Cardiac muscle cell (in vitro differentiated cells and primary cell): ENCODE measurements around the gene ERBIN. TPM values are rescaled to one million over a fixed set of nuclear protein-coding genes. Genes with fewer than 3 reads are reported as not detected.
A peak's percentile ranks its signal among the peaks of the same experiment; 100 is the strongest.

Experiments used
- DNase-seq, 2 donors: peaks; one replicate each; pipeline versions ENCODE4 v3.0.0 to v3.0.0-alpha.2; 2010 to 2017; ENCODE audit warnings: low read depth in 1 of 2, low spot score in 1 of 2
- H3K27ac ChIP-seq: fragments of 200-600 bp; sonication (generic); 2 replicates; pipeline ENCODE4 v1.5.1; 2016
- H3K27me3 ChIP-seq: fragments of 200-600 bp; sonication (generic); 2 replicates; pipeline ENCODE4 v1.6.0; 2016; ENCODE audit warnings: control low read depth
- H3K36me3 ChIP-seq: fragments of 200-600 bp; sonication (generic); 2 replicates; pipeline ENCODE4 v1.5.1; 2016; ENCODE audit warnings: control low read depth
- H3K4me1 ChIP-seq: fragments of 200-600 bp; sonication (generic); 2 replicates; pipeline ENCODE4 v1.8.1; 2017; ENCODE audit warnings: low read depth, mild to moderate bottlenecking, mixed run types
- H3K4me3 ChIP-seq: fragments of 200-600 bp; sonication (generic); 2 replicates; pipeline ENCODE4 v1.5.1; 2016; ENCODE audit warnings: mild to moderate bottlenecking
- H3K9me3 ChIP-seq: fragments of 200-600 bp; sonication (generic); 2 replicates; pipeline ENCODE4 v1.5.1; 2017; ENCODE audit warnings: low read depth, mild to moderate bottlenecking, control low read depth
- polyA plus RNA-seq: library from polyadenylated mRNA; unstranded; fragments of >200 nt; fragmentation: Nextera tagmentation; extraction: Ambion mirVana; gene quantifications from 2 replicates; pipeline ENCODE4 v1.2.1, GENCODE V29; 2016
- total RNA-seq: library from RNA; depleted of rRNA; stranded (reverse); fragments of >200 nt; gene quantifications from 2 replicates; pipeline ENCODE4 v1.2.3, GENCODE V29; 2016
- TF ChIP-seq, protein P1 (sequence below): IDR thresholded peaks from 2 replicates; pipeline ENCODE4 v1.5.1; 2012; ENCODE audit warnings: low read depth, mild to moderate bottlenecking, low read length

ERBIN gene
- total and polyA plus RNA-seq, 2 experiments from 2014 or later, result 22.3 to 35.1 TPM

DNA sequence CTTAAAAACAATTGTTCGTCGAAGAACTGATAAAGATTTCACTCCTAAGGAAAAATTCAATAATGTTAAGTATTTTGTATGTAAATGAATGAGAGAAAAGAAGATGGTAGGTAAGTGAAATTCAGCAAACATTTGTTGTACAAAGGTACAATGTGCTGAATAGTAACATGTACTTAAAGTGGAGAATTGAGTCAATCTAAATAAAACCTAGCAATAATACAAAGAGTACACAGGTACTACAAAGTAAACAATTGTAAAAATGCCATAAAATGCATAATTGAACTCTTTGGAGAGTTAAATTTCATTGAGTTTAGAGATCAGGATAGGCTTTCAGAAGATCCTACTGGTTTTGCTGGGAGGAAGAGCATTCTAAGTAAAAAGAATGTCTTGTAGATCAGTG is 82.9 kb downstream of the ERBIN start:
- no peaks in the 10 kb centered on the region for H3K4me1 ChIP-seq
- H3K27ac ChIP-seq, result no peak overlapping the region
- no peak overlapping the region for H3K4me3 ChIP-seq
- no peak for DNase-seq
- TF ChIP-seq, protein P1, sequence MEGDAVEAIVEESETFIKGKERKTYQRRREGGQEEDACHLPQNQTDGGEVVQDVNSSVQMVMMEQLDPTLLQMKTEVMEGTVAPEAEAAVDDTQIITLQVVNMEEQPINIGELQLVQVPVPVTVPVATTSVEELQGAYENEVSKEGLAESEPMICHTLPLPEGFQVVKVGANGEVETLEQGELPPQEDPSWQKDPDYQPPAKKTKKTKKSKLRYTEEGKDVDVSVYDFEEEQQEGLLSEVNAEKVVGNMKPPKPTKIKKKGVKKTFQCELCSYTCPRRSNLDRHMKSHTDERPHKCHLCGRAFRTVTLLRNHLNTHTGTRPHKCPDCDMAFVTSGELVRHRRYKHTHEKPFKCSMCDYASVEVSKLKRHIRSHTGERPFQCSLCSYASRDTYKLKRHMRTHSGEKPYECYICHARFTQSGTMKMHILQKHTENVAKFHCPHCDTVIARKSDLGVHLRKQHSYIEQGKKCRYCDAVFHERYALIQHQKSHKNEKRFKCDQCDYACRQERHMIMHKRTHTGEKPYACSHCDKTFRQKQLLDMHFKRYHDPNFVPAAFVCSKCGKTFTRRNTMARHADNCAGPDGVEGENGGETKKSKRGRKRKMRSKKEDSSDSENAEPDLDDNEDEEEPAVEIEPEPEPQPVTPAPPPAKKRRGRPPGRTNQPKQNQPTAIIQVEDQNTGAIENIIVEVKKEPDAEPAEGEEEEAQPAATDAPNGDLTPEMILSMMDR, result no peak
- H3K36me3 ChIP-seq, result peaks cover 12% of the 10 kb centered on the region
- H3K9me3 ChIP-seq, result no peaks in the 10 kb centered on the region
- no peaks in the 10 kb centered on the region for H3K27me3 ChIP-seq

DNA sequence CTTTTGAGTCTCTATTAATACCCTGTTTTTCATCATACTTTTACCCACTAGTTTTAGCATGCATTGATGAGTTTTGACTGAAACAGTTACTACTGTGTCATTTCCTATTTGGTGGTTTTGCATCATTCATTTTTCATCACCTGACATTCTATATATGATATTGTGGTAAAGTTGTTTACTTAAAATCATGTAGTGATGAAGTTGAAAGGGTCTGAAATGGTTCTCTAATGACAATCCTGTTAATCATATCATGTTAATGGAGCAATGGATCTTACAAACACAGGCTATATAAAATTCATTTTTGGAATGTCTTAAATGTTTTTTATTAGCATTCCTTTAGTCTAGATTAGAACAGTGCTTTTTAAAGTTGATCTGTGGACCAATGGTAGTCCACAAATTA is 84.1 kb downstream of the ERBIN start:
- no peaks in the 10 kb centered on the region for H3K4me1 ChIP-seq

DNA sequence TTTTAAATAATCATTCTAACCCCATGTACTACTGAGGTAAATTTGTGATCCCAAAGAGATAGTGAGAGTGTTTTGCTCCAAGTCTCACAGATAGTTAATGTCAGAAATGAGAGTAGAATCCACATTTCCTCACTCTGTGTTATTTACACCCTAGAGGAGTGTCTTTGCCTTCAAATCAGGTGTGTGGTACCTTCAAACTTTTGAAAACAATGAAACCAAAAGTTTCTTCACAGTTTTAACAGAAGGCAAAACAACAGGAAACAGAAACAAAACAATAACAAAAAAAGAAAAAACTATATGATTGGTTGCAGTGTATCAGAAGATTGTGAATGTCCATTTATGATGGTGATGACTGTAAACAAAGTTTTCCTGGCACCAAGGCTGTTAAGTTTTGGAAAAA is 85.9 kb downstream of the ERBIN start:
- H3K9me3 ChIP-seq, result no peaks in the 10 kb centered on the region
- H3K27ac ChIP-seq, result no peak overlapping the region
- no peaks in the 10 kb centered on the region for H3K4me1 ChIP-seq
- H3K27me3 ChIP-seq, result no peaks in the 10 kb centered on the region
- TF ChIP-seq, protein P1, result no peak
- no peak for DNase-seq
- peaks cover 15% of the 10 kb centered on the region for H3K36me3 ChIP-seq
- no peak overlapping the region for H3K4me3 ChIP-seq

More for the DNA sequence above, 84.1 kb downstream of the ERBIN start:
- Histone ChIP-seq H3K27ac (no peak overlapping the region), H3K4me3 (no peak overlapping the region), H3K36me3 (peaks cover 15% of the 10 kb centered on the region), H3K9me3 (no peaks in the 10 kb centered on the region), H3K27me3 (no peaks in the 10 kb centered on the region)
- TF ChIP-seq, protein P1, result no peak
- peak in 1 of 2 donors; percentile 3 for DNase-seq

DNA sequence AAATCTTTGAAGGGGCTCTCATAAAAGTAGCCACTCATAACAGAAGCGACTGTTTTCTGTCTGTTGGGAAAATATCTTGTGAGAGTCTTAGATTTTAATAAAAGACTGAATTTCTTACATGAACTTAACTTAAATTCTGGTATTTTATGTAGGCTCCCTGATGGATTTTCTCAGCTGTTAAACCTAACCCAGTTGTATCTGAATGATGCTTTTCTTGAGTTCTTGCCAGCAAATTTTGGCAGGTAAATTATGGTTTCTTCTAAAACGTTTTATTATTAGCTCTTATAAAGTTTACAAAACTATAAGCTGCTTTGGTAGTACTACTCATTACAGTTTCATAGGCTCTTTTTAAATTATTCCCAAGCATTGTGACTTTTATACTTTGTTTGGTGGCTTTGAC is 87.0 kb downstream of the ERBIN start:
- DNase-seq, result no peak
- no peak overlapping the region for H3K27ac ChIP-seq
- H3K36me3 ChIP-seq, result peaks cover 15% of the 10 kb centered on the region
- H3K27me3 ChIP-seq, result no peaks in the 10 kb centered on the region
- H3K4me1 ChIP-seq, result no peaks in the 10 kb centered on the region
- TF ChIP-seq, protein P1, result no peak
- no peak overlapping the region for H3K4me3 ChIP-seq
- H3K9me3 ChIP-seq, result no peaks in the 10 kb centered on the region

DNA sequence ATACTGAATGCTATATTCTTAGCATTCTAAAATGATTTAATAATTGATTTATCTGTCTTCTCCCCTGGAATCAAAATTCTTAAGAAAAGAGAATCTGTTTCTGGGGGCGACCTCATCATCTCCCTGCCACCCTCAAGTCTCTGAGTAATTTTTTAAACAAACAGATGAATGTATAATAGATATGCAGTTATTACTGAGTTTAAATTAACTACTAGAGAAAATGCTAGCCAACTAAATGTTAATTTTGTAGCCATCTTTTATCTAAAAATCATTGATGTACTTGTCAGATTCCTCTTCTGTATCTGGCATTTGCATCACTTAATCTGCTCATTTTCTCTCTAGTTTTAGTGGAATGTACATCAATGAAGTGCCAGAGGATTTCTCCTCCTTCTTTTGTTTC is 87.5 kb downstream of the ERBIN start:
- H3K9me3 ChIP-seq, result no peaks in the 10 kb centered on the region
- TF ChIP-seq, protein P1, result no peak

More for the DNA sequence above, 87.5 kb downstream of the ERBIN start:
- Histone ChIP-seq H3K36me3 (peaks cover 15% of the 10 kb centered on the region), H3K4me1 (no peaks in the 10 kb centered on the region), H3K27ac (no peak overlapping the region), H3K27me3 (no peaks in the 10 kb centered on the region), H3K4me3 (no peak overlapping the region)
- no peak for DNase-seq
